Naive B cell (primary cell): Measurements from ENCODE around the gene TSPY1. TPM values are rescaled to one million over a fixed set of nuclear protein-coding genes. Genes with fewer than 3 reads are reported as not detected.
"Not testable (repeated sequence)": the region's sequence is repeated elsewhere in the genome, so short reads cannot be mapped to it uniquely, and the experiment has no call there.

Experiments
- ATAC-seq, 2 donors: fragments of 150-1000 bp; cut with Tn5 transposase; 2 replicates each; pipeline ENCODE4 v1.10.0; 2021; ENCODE audit warnings: low read depth in 2 of 2, mild to moderate bottlenecking in 2 of 2, moderate library complexity in 2 of 2
- DNase-seq: peaks from one replicate; pipeline ENCODE4 v3.0.0; 2022
- H3K27ac Mint-ChIP-seq, 6 donors: one replicate each; pipeline ENCODE4 v1.8.0; 2020 to 2022; ENCODE audit warnings: mild to moderate bottlenecking in 6 of 6, mixed read lengths in 6 of 6, moderate library complexity in 5 of 6, inconsistent platforms in 2 of 6
- H3K27me3 Mint-ChIP-seq, 3 donors: one replicate each; pipeline ENCODE4 v1.8.0; 2021 to 2022; ENCODE audit warnings: mixed read lengths in 3 of 3, mild to moderate bottlenecking in 1 of 3
- H3K36me3 Mint-ChIP-seq, 2 donors: one replicate each; pipeline ENCODE4 v1.8.0; 2020 to 2022; ENCODE audit warnings: mixed read lengths in 2 of 2, inconsistent platforms in 1 of 2, mild to moderate bottlenecking in 1 of 2
- H3K4me1 Mint-ChIP-seq, 3 donors: one replicate each; pipeline ENCODE4 v1.8.0; 2020 to 2022; ENCODE audit warnings: mixed read lengths in 3 of 3, inconsistent platforms in 1 of 3, mild to moderate bottlenecking in 1 of 3, moderate library complexity in 1 of 3
- H3K4me3 Mint-ChIP-seq, 8 donors: one replicate each; pipeline ENCODE4 v1.8.0; 2020 to 2022; ENCODE audit warnings: mild to moderate bottlenecking in 8 of 8, mixed read lengths in 8 of 8, moderate library complexity in 8 of 8, inconsistent platforms in 2 of 8
- H3K9me3 Mint-ChIP-seq, 7 donors: one replicate each; pipeline ENCODE4 v1.8.0; 2020 to 2022; ENCODE audit warnings: mixed read lengths in 7 of 7, mild to moderate bottlenecking in 5 of 7, inconsistent platforms in 2 of 7, moderate library complexity in 1 of 7
- polyA plus RNA-seq, 6 donors: library from polyadenylated mRNA; unstranded; fragments of 300-500 nt; fragmentation: Illumina TruSeq; gene quantifications; one replicate each; pipeline ENCODE4 v1.2.3, GENCODE V29; 2021; ENCODE audit warnings: low read depth in 6 of 6

TSPY1 gene, protein sequence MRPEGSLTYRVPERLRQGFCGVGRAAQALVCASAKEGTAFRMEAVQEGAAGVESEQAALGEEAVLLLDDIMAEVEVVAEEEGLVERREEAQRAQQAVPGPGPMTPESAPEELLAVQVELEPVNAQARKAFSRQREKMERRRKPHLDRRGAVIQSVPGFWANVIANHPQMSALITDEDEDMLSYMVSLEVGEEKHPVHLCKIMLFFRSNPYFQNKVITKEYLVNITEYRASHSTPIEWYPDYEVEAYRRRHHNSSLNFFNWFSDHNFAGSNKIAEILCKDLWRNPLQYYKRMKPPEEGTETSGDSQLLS
- not detected for polyA plus RNA-seq

DNA sequence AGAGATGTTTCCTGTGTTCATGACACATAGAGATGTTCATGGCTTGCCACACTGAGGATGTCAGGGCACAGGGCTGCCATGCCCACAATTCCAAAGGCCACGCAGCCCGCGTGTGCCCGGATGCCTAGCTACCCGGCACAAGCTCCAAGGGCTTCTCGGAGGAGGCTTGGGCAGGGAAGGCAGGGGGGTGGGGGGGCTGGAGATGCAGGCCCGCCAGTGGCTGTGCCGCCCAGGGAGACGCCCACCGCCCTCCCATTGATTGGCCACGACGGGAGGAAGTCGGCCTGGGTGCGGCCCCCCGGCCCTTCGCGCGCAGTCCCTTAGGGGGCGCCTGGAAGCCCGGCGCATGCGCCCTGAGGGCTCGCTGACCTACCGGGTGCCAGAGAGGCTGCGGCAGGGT lies at the start of gene TSPY1:
Gene TSPY1 (plus strand): TSS at position 301 of the 400 bp plus-strand sequence. CDS start 46 bp downstream, at position 347.
- not testable (repeated sequence) for H3K36me3 Mint-ChIP-seq, H3K27me3 Mint-ChIP-seq, H3K9me3 Mint-ChIP-seq, H3K27ac Mint-ChIP-seq, H3K4me3 Mint-ChIP-seq, ATAC-seq, DNase-seq, H3K4me1 Mint-ChIP-seq

GRCh38 chrY:9486967-9487366 lies 20.2 kb downstream of the TSPY1 start, which contains the start of gene TSPY9:
TSS of gene TSPY9 (plus strand) at chrY:9487267. CDS start at chrY:9487313, 46 bp downstream.
- not testable (repeated sequence) for H3K27me3 Mint-ChIP-seq, ATAC-seq, H3K27ac Mint-ChIP-seq, DNase-seq, H3K9me3 Mint-ChIP-seq, H3K4me3 Mint-ChIP-seq, H3K4me1 Mint-ChIP-seq, H3K36me3 Mint-ChIP-seq

DNA sequence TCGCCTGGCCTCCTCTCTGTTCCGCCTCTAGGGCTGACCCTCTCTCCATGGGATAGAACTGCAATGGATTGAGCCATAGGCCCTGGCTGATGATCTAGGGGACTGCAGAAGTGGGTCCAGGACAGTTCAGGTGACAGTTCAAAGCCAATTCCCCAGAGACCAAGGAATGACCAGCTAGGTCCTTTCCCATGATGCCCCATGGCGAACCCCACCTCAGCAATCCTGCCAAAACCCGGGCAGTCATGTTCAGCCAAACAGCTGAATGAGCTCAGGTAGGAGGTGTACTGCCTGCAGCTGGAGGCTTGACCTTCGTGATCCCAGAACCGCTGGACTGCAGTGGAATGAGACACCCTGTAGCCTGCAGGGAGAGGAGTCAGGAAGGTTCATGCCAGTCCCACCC lies 37.6 kb downstream of the TSPY1 start:
- ATAC-seq, H3K9me3 Mint-ChIP-seq, DNase-seq: not testable (repeated sequence)

GRCh38 chrY:9516287-9516686 lies 49.5 kb downstream of the TSPY1 start:
- H3K27ac Mint-ChIP-seq, H3K27me3 Mint-ChIP-seq, DNase-seq, H3K4me1 Mint-ChIP-seq, ATAC-seq, H3K36me3 Mint-ChIP-seq, H3K9me3 Mint-ChIP-seq, H3K4me3 Mint-ChIP-seq: not testable (repeated sequence)

More for the DNA sequence above, 37.6 kb downstream of the TSPY1 start:
- H3K27ac Mint-ChIP-seq, H3K4me1 Mint-ChIP-seq, H3K36me3 Mint-ChIP-seq, H3K27me3 Mint-ChIP-seq, H3K4me3 Mint-ChIP-seq: not testable (repeated sequence)

Other genes with a start within 250 kb of the TSPY1 start
- gene TSPY4, start 129.5 kb upstream of the TSPY1 start, polyA plus RNA-seq: not detected
- not detected for gene TSPY8, start 109.2 kb upstream of the TSPY1 start, polyA plus RNA-seq
- gene TSPY3, start 68.5 kb upstream of the TSPY1 start, polyA plus RNA-seq: not detected
- not detected for gene TSPY9, start 20.3 kb downstream of the TSPY1 start, polyA plus RNA-seq
- gene TSPY10, start 60.9 kb downstream of the TSPY1 start, polyA plus RNA-seq: not detected